Neural progenitor cell (in vitro differentiated cells): ENCODE data around the gene GALK1.

Experiments used
- EZH2 ChIP-seq: fragments of 200-600 bp; sonication (generic); IDR thresholded peaks from 2 replicates; pipeline ENCODE4 v1.6.1; 2017; ENCODE audit warnings: antibody characterized with exemption, mild to moderate bottlenecking, moderate library complexity
- EZH2phosphoT487 ChIP-seq: fragments of 200-600 bp; sonication (generic); IDR thresholded peaks from 2 replicates; pipeline ENCODE4 v1.6.1; 2017; ENCODE audit warnings: antibody characterized with exemption
- TF ChIP-seq, protein P1 (sequence below): fragments of 200-600 bp; sonication (generic); IDR thresholded peaks from 2 replicates; pipeline ENCODE4 v1.5.1; 2017; ENCODE audit warnings: antibody characterized with exemption, mild to moderate bottlenecking

DNA sequence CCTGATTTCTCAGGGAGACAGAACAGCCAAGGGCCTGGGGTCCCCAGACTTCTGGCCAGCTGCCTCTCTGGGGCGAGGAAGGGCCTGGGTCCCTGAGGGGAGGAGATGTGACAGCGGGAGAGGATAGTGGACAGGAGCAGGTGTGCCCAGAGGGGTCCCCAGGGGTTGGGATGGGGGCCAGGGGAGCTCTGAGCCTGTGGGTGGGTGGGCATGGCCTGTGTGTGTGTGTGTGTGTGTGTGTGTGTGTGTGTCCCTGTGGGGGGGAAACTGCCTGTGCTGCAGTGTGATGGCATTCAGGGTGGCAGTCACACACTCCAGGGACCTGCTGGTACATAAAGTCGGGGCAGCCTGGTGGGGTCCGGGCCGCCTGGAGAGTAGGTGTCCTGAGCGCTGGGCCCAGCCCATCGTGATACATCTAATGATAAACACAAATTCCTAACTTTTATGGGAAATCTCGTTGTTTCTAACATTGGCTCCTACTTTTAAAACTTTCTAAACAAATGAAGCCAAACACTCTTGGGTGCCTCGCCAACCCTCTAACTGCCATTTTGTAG lies 42.4 kb downstream of the GALK1 start:
- TF ChIP-seq, protein P1, sequence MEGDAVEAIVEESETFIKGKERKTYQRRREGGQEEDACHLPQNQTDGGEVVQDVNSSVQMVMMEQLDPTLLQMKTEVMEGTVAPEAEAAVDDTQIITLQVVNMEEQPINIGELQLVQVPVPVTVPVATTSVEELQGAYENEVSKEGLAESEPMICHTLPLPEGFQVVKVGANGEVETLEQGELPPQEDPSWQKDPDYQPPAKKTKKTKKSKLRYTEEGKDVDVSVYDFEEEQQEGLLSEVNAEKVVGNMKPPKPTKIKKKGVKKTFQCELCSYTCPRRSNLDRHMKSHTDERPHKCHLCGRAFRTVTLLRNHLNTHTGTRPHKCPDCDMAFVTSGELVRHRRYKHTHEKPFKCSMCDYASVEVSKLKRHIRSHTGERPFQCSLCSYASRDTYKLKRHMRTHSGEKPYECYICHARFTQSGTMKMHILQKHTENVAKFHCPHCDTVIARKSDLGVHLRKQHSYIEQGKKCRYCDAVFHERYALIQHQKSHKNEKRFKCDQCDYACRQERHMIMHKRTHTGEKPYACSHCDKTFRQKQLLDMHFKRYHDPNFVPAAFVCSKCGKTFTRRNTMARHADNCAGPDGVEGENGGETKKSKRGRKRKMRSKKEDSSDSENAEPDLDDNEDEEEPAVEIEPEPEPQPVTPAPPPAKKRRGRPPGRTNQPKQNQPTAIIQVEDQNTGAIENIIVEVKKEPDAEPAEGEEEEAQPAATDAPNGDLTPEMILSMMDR, result no peak
- TF ChIP-seq EZH2 (no peak), EZH2phosphoT487 (no peak)
